ENCODE data around the gene GID8. TPM values are rescaled to one million over a fixed set of nuclear protein-coding genes. Genes with fewer than 3 reads are reported as not detected.
"Not testable (repeated sequence)": the region's sequence is repeated elsewhere in the genome, so short reads cannot be mapped to it uniquely, and the experiment has no call there.

Gene GID8
- polyA plus RNA-seq, 1 donor from 2014 or later, result 54.8 TPM

DNA sequence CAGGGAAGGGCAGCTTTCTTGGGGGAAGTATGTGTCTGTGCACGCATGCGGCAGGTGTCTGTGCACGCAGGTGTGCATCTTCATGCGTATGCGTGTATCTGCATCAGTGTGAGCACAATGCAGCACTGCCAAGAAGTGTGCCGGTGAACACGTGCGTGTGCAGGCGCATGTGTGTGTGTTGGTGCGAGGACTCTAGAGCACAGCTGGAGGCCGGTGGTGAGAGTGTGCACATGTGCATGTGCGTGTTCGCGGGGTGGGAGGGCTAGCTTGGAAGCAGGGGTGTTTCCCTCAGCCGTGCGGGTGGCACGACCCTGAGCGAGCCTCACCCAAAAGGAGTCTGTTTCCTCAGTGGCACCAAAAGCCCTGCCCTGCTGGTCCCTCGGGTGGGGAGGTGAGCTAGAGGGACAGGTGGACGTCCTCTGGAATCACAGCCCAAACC lies 22.1 kb downstream of the GID8 start:
- no peak overlapping the region for H3K27ac ChIP-seq (ENCODE audit: low read length)
- no peaks in the 10 kb centered on the region for H3K9me2 ChIP-seq (ENCODE audit: insufficient read depth, low read length)
- H3K79me2 ChIP-seq (replicated peaks; ENCODE audit: insufficient read depth, low read length), result no peaks in the 10 kb centered on the region
- no peak overlapping the region for H3K9ac ChIP-seq (ENCODE audit: low read length)
- H4K20me1 ChIP-seq (ENCODE audit: insufficient read depth), result no peaks in the 10 kb centered on the region
- H2AFZ ChIP-seq (ENCODE audit: low read depth, low read length), result no peak overlapping the region
- TF ChIP-seq MXI1 (conservative IDR thresholded peaks at IDR 0.05; ENCODE audit: poor library complexity, severe bottlenecking), result no peak
- no peak for TF ChIP-seq EZH2 (IDR thresholded peaks at IDR 0.05; ENCODE audit: borderline replicate concordance, insufficient read depth, low read length, poor library complexity, severe bottlenecking)
- TF ChIP-seq TAF1 (IDR thresholded peaks at IDR 0.05; ENCODE audit: low read depth), result no peak
- TF ChIP-seq, protein P1, sequence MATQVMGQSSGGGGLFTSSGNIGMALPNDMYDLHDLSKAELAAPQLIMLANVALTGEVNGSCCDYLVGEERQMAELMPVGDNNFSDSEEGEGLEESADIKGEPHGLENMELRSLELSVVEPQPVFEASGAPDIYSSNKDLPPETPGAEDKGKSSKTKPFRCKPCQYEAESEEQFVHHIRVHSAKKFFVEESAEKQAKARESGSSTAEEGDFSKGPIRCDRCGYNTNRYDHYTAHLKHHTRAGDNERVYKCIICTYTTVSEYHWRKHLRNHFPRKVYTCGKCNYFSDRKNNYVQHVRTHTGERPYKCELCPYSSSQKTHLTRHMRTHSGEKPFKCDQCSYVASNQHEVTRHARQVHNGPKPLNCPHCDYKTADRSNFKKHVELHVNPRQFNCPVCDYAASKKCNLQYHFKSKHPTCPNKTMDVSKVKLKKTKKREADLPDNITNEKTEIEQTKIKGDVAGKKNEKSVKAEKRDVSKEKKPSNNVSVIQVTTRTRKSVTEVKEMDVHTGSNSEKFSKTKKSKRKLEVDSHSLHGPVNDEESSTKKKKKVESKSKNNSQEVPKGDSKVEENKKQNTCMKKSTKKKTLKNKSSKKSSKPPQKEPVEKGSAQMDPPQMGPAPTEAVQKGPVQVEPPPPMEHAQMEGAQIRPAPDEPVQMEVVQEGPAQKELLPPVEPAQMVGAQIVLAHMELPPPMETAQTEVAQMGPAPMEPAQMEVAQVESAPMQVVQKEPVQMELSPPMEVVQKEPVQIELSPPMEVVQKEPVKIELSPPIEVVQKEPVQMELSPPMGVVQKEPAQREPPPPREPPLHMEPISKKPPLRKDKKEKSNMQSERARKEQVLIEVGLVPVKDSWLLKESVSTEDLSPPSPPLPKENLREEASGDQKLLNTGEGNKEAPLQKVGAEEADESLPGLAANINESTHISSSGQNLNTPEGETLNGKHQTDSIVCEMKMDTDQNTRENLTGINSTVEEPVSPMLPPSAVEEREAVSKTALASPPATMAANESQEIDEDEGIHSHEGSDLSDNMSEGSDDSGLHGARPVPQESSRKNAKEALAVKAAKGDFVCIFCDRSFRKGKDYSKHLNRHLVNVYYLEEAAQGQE (IDR thresholded peaks at IDR 0.05; ENCODE audit: borderline replicate concordance), result no peak
- TF ChIP-seq RAD21 (conservative IDR thresholded peaks at IDR 0.05), result no peak
- no peak for TF ChIP-seq POLR2AphosphoS5 (IDR thresholded peaks at IDR 0.05)
- TF ChIP-seq, protein P2, sequence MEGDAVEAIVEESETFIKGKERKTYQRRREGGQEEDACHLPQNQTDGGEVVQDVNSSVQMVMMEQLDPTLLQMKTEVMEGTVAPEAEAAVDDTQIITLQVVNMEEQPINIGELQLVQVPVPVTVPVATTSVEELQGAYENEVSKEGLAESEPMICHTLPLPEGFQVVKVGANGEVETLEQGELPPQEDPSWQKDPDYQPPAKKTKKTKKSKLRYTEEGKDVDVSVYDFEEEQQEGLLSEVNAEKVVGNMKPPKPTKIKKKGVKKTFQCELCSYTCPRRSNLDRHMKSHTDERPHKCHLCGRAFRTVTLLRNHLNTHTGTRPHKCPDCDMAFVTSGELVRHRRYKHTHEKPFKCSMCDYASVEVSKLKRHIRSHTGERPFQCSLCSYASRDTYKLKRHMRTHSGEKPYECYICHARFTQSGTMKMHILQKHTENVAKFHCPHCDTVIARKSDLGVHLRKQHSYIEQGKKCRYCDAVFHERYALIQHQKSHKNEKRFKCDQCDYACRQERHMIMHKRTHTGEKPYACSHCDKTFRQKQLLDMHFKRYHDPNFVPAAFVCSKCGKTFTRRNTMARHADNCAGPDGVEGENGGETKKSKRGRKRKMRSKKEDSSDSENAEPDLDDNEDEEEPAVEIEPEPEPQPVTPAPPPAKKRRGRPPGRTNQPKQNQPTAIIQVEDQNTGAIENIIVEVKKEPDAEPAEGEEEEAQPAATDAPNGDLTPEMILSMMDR (IDR thresholded peaks at IDR 0.05; ENCODE audit: poor library complexity, severe bottlenecking), result no peak
- no peak for TF ChIP-seq EP300 (conservative IDR thresholded peaks at IDR 0.05; ENCODE audit: poor library complexity, severe bottlenecking)
- TF ChIP-seq SMC3 (conservative IDR thresholded peaks at IDR 0.05; ENCODE audit: poor library complexity), result no peak
- no peaks in the 10 kb centered on the region for H3K36me3 ChIP-seq (ENCODE audit: insufficient read depth, low read length)
- H3F3A ChIP-seq (ENCODE audit: insufficient read depth, low read length, poor library complexity, severe bottlenecking), result no peaks in the 10 kb centered on the region
- H3K4me3 ChIP-seq (ENCODE audit: low read length), result no peak overlapping the region
- H3K9me3 ChIP-seq (ENCODE audit: low read length), result no peaks in the 10 kb centered on the region
- H3K4me2 ChIP-seq (ENCODE audit: low read length), result no peak overlapping the region
- no peaks in the 10 kb centered on the region for H3K27me3 ChIP-seq (ENCODE audit: insufficient read depth, low read depth, low read length)

DNA sequence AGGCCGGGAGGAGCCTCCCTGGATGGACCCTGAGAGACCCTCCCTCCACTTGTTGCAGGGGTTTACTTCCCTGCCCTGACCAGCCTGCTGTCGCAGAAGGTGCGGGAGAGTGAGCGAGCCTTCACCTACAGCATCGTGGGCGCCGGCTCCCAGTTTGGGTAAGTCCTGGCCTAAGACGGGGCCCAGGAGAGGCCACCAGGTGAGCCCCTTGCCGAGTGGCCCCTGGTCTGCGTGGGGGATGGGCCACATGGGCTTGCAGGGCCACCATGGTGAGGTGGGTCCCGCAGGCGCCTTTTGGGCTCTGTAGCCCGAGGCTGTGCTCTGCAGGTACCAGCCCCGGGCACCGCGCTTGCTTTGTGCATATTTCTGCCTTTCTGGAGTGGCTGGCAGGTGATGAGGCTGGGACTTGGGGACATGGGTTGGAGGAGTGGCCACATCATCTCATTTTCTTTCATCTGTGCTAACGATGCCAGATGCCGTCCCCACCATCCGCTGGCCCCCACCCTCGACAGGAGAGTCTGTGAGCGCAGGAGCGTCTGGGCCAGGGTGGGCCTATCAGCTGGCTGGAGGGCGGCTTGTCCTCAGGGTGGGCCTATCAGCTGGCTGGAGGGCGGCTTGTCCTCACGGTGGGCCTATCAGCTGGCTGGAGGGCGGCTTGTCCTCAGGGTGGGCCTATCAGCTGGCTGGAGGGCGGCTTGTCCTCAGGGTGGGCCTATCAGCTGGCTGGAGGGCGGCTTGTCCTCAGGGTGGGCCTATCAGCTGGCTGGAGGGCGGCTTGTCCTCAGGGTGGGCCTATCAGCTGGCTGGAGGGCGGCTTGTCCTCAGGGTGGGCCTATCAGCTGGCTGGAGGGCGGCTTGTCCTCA lies 22.7 kb downstream of the GID8 start:
- not testable (repeated sequence) for H3K9me2 ChIP-seq (ENCODE audit: insufficient read depth, low read length); H3K4me2 ChIP-seq (ENCODE audit: low read length); H3K27ac ChIP-seq (ENCODE audit: low read length); H4K20me1 ChIP-seq (ENCODE audit: insufficient read depth); H3K36me3 ChIP-seq (ENCODE audit: insufficient read depth, low read length); H3K79me2 ChIP-seq (replicated peaks; ENCODE audit: insufficient read depth, low read length); H3K9me3 ChIP-seq (ENCODE audit: low read length); H3F3A ChIP-seq (ENCODE audit: insufficient read depth, low read length, poor library complexity, severe bottlenecking); H3K4me3 ChIP-seq (ENCODE audit: low read length); H3K9ac ChIP-seq (ENCODE audit: low read length); H3K27me3 ChIP-seq (ENCODE audit: insufficient read depth, low read depth, low read length); H2AFZ ChIP-seq (ENCODE audit: low read depth, low read length)
